ENCODE data around the gene CHRNA3. TPM values are rescaled to one million over a fixed set of nuclear protein-coding genes. Genes with fewer than 3 reads are reported as not detected.

The CHRNA3 gene
- polyA plus RNA-seq, 1 of the 3 experiments (the other 2 are of a cell fraction): 2.3 TPM

DNA sequence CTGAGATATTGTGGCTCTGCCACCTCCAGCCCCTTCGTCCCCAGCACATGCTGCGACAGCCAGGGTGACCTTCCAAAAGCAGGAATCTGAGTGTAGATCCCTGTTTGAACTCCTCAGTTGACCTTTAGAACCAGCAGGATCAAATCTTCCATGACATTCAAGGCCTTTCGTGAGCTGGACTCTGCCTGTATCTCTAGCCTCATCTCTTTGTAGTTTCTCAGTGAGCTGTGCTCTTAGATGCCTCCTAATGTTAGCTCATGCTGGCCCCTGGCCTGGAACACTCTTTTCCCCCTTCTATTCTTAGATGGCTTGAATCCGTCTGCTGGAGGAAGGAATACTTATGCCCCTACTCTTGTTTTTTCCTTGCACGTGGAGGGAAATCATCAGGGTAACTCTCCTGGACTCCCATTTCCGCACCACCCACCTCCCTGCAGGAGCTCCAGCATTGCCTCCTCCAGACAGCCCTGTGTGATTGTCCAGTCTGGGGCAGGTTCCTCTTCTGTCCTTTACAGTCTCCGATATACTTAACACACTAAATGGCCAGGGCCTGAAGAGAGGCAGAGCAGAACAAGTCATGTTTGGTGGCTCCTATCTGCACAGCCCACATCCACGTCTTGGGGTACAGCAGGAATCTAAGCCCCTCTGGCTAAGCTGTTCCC lies 46.9 kb upstream of the CHRNA3 start:
- Histone ChIP-seq H3K9me3 (no peaks in the 10 kb centered on the region), H3K9ac (no peak overlapping the region), H3K36me3 (replicated peaks in 1 of 2; ENCODE audit: control insufficient read depth in 1 of 2, insufficient read depth in 2 of 2, low read length in 1 of 2) (no peaks in the 10 kb centered on the region), H3K4me3 (ENCODE audit: low read depth in 2 of 2, low read length in 1 of 2) (no peak overlapping the region), H3K27ac (ENCODE audit: low read depth in 2 of 2, low read length in 1 of 2) (peak overlapping the region in 1 of 2 experiments; percentile 32; a peak in 1 of 4 replicates), H2AFZ (ENCODE audit: low read depth) (no peak overlapping the region), H3K4me2 (no peak overlapping the region), H3K79me2 (ENCODE audit: insufficient read depth) (no peaks in the 10 kb centered on the region), H3F3A (replicated peaks; ENCODE audit: insufficient read depth) (no peaks in the 10 kb centered on the region), H3K9me2 (no peaks in the 10 kb centered on the region), H4K20me1 (ENCODE audit: insufficient read depth) (no peaks in the 10 kb centered on the region), H3K27me3 (ENCODE audit: insufficient read depth) (no peaks in the 10 kb centered on the region; the same call in 1 of the 2 replicates), H3K4me1 (ENCODE audit: control insufficient read depth in 1 of 2, insufficient read depth in 2 of 2, low read depth in 1 of 2, low read length in 1 of 2) (peaks cover 0 to 29% of the 10 kb centered on the region in 2 experiments; a peak in 2 of 4 replicates)
- no peak for TF ChIP-seq MXI1 (IDR thresholded peaks at IDR 0.05; ENCODE audit: low read depth, low read length)
- TF ChIP-seq, protein P1, sequence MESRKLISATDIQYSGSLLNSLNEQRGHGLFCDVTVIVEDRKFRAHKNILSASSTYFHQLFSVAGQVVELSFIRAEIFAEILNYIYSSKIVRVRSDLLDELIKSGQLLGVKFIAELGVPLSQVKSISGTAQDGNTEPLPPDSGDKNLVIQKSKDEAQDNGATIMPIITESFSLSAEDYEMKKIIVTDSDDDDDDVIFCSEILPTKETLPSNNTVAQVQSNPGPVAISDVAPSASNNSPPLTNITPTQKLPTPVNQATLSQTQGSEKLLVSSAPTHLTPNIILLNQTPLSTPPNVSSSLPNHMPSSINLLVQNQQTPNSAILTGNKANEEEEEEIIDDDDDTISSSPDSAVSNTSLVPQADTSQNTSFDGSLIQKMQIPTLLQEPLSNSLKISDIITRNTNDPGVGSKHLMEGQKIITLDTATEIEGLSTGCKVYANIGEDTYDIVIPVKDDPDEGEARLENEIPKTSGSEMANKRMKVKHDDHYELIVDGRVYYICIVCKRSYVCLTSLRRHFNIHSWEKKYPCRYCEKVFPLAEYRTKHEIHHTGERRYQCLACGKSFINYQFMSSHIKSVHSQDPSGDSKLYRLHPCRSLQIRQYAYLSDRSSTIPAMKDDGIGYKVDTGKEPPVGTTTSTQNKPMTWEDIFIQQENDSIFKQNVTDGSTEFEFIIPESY (IDR thresholded peaks at IDR 0.05; ENCODE audit: borderline replicate concordance, low read depth): no peak
- no peak for TF ChIP-seq POLR2AphosphoS5 (IDR thresholded peaks at IDR 0.05; ENCODE audit: low read depth, low read length)
- TF ChIP-seq, protein P2, sequence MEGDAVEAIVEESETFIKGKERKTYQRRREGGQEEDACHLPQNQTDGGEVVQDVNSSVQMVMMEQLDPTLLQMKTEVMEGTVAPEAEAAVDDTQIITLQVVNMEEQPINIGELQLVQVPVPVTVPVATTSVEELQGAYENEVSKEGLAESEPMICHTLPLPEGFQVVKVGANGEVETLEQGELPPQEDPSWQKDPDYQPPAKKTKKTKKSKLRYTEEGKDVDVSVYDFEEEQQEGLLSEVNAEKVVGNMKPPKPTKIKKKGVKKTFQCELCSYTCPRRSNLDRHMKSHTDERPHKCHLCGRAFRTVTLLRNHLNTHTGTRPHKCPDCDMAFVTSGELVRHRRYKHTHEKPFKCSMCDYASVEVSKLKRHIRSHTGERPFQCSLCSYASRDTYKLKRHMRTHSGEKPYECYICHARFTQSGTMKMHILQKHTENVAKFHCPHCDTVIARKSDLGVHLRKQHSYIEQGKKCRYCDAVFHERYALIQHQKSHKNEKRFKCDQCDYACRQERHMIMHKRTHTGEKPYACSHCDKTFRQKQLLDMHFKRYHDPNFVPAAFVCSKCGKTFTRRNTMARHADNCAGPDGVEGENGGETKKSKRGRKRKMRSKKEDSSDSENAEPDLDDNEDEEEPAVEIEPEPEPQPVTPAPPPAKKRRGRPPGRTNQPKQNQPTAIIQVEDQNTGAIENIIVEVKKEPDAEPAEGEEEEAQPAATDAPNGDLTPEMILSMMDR (IDR thresholded peaks at IDR 0.05): no peak
- TF ChIP-seq NRF1 (IDR thresholded peaks at IDR 0.05; ENCODE audit: low read depth, low read length): no peak
- TF ChIP-seq FOXM1 (IDR thresholded peaks at IDR 0.05; ENCODE audit: low read depth): no peak
- TF ChIP-seq MEF2A (IDR thresholded peaks at IDR 0.05; ENCODE audit: borderline replicate concordance, low read depth): no peak
- TF ChIP-seq, protein P3, sequence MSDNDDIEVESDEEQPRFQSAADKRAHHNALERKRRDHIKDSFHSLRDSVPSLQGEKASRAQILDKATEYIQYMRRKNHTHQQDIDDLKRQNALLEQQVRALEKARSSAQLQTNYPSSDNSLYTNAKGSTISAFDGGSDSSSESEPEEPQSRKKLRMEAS (IDR thresholded peaks at IDR 0.05; ENCODE audit: low read depth): no peak
- TF ChIP-seq, protein P4, sequence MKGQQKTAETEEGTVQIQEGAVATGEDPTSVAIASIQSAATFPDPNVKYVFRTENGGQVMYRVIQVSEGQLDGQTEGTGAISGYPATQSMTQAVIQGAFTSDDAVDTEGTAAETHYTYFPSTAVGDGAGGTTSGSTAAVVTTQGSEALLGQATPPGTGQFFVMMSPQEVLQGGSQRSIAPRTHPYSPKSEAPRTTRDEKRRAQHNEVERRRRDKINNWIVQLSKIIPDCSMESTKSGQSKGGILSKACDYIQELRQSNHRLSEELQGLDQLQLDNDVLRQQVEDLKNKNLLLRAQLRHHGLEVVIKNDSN (IDR thresholded peaks at IDR 0.05; ENCODE audit: borderline replicate concordance, low read depth): no peak
- TF ChIP-seq RXRA (IDR thresholded peaks at IDR 0.05; ENCODE audit: borderline replicate concordance, low read depth): no peak
- no peak for TF ChIP-seq FOSL2 (IDR thresholded peaks at IDR 0.05; ENCODE audit: borderline replicate concordance, low read depth)
- ChIA-PET CTCF (interaction anchor here (0.6 to 1.8 kb wide), 9 partner anchors 11 to 50 kb away, joined by 3 to 7 read pairs (median 3); partner anchors contain the start of gene CHRNB4), POLR2A (interaction anchor here (0.8 to 1.3 kb wide), 3 partner anchors 14 to 26 kb away, joined by 3 to 6 read pairs (median 3); no protein-coding TSS in a partner anchor)
- 63% methylated on average over 7 of the region's 8 CpGs for WGBS (ENCODE audit: low lambda C conversion rate)
- DNase-seq: no peak
